GM03348 (cell line): ENCODE results near the gene NKX2-2.

Experiments
- DNase-seq: peaks from one replicate; pipeline ENCODE4 v3.0.0; 2012; ENCODE audit warnings: low spot score

The NKX2-2 gene

DNA sequence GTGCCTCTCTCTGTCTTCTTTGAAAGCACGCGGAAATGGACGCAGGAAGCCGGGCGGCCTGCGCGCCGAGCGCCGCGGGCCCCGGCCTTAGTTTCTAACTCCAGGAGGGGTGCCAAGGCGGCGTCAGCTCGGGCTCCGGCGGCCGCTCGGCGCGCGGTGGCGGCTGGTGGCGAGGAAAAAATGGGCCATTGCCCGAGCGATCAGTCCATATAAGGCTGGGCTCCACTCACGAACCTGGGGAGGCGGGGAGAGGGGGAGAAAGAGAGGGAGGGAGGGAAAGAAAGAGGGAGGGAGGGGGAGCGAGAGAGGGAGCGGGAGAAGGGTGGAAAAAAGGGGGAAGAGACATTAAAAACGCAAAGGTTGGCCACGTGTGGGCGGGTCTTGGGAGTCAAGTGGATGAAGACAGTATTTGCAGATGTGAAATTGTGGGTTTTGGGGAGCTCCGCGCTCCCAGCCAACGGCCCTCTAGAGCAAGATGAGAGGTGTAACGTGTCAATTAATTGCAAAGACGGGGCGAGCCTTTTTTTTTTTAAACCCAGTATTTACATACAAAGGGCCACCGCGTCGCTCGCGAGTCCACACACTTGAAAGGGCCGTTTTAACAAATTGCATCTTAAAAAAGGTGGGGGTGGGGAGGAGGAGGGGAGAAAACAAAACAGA lies at the start of gene NKX2-2:
TSS of gene NKX2-2 (minus strand) at position 184 of the 660 bp plus-strand sequence. CDS start 395 bp downstream, outside the sequence.
- DNase-seq, result no peak

DNA sequence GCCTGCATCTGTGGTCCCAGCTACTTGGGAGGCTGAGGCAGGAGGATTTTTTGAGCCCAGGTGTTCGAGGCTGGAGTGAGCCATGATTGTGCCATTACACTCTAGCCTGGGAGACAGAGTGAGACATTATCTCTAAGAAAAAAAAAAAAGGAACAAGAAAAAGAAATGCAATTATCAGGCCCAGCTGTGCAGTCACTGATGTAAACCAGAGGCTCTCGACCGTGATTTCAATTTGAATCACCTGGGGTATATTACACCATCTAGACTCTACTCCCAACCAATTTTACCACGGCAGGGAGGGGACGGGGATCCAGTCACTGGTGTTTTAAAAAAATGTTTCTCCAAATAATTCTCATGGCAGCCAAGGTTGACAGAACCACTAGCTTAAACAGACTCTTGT lies 48.8 kb upstream of the NKX2-2 start:
- DNase-seq, result no peak

DNA sequence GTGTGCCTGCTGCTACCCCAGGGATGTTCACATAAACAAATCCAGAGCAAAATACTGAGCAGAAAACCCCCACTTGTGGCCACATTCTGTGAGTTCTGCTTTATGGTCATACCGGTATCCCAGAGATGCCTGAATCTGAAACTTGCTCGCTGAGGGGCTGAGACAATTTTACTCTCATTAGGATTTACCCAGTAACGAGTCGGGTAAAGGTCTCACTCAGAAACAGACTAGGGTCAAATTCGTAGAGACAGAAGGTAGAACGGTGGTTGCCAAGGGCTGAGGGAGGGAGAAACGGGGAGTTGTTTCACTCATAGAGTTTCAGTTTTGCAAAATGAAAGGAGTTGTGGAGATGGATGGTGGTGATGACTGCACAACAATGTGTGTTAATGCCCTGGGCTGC lies 45.4 kb upstream of the NKX2-2 start:
- no peak for DNase-seq

DNA sequence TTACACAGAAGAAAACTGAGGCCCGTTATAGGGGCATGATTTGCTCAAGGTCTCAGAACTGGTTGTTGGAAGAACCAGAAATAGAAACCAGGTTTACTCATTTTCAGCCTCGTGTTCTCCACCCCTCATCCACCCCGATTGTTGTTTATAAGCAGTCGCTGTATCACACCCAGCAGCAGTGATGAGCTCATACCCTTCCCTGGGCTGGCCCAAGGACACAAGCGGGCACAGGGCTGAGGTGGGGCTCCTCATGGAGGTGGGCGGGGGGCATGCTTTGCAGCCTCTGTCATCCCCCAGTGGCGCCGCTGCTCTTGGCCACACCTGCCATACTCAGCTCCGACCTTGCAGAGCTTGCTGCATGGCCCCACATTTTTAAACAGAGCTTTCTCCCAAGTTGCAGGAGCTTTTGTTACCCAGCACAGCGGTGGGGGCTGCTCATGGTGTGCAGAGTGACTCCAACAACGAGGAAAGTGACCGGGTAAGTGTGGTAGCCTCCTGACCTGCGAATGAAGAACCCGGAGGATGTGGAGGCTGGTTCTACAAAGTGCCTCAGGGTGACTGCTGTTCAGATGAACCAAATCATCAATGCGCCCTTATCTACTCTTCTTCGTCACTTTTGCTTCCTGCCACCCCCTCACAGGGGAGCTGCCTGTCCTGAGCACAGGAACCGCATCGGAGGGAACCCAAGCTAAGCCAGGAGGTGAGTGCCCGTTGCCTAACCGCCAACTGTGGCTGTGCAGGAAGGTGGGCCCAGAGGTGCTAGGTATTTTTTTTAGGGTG lies 43.6 kb upstream of the NKX2-2 start:
- no peak for DNase-seq

DNA sequence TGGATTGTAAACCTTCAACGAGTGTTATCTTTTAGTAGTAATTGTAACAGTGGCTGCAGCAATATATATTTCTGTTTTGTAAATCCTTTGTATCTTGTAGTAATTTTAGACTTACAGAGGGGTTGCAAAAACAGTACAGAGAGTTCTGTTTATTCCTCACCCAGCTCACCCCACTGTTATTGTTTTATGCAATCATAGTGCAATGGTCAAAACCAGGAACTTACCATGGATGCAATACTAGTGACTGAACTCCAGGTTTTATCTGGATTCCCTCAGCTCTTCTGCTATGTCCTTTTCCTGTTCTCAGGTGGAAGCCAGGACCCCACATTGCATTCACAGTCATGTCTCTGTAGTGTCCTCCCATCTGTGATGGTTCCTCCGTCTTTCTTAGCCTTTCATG lies 42.5 kb upstream of the NKX2-2 start:
- DNase-seq, result no peak

DNA sequence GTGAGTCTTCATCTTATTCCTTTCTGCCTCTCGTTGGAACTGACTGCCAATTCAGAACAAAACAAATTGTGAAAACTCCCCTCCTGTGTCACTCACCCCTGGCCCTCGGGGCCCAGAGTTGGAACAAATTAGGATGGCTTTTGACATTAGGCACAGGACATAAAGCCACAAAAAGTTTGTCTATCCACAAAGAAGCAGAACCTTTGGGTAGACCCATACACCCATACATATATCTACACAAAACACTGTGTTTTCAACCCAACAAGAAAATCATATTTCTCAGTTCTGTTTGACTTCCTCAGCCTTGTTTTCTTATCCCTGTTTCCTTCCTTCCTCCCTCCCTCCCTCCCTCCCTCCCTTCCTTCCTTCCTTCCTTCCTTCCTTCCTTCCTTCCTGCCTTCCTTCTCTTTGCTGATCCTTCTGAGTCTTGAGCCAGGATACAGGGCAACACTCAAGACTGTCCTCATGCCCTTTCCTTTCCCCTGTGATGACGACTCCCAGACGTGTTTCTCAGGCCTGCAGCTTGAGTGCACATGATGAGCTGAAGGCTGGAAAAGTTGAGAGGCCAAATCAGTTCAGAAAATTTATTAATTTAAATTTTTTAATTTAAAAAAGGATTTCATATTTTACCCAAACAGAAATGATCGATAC lies 41.7 kb upstream of the NKX2-2 start:
- no peak for DNase-seq

DNA sequence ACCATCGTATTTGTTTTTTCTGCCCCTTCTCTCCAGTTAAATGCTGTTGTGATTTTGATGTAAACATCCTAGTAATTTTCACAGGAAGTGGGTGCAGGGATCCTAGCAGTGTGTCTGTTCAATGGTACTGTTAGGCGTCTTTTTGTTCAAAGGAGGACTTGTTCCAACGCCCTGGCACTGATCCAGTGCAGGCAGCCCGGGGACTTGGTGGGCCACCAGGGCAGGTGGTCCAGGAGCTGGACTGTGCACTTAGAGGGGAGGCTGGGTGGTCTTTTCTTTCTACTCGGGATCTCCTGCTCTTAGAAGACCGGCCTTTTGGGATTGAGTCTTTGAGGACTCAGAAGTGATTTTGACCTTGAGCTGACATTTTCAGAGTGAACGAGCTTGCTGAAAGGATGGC lies 41.1 kb upstream of the NKX2-2 start:
- DNase-seq, result no peak

DNA sequence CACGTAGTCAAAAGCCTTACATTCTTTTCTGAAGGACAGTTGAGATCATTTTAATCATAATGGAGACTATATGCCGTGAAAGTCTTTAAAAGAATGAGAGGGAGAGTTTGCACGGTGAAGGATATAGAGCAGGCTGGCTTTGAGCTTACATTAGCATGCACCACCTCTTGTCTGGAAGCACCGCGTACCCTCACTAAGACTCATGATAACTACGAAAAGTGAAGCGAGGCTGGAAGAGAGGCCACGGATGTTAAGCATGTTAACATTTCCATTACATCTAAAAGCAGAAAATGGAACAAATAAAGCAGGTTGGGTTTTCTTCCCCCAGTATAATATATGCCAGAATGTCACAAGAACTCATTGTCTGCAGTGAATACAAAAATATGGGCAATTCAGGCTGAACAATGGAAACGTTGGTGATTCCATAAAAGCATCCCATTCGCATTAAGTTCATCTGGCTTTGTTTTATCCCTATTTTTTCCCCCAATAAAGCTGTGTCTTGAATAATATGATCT lies 40.6 kb upstream of the NKX2-2 start:
- DNase-seq, result no peak

DNA sequence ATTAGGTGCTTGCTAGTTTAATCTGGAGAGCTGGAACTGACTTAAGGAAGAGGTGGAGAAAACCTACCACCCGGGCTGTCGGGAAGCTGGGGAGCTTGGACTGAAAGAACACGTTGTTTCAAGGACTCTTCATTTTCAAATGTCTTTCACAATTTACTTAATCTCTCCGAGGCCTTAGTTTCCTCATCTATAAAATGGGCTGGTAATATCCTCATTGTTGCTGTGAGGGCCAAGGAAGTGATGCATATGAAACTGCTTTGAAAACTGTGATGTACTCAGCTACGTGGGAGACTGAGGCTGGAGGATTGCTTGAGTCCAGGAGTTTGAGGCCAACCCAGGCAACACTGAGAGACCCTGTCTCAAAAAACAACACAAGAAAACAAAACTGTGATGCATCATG lies 36.7 kb upstream of the NKX2-2 start:
- no peak for DNase-seq

DNA sequence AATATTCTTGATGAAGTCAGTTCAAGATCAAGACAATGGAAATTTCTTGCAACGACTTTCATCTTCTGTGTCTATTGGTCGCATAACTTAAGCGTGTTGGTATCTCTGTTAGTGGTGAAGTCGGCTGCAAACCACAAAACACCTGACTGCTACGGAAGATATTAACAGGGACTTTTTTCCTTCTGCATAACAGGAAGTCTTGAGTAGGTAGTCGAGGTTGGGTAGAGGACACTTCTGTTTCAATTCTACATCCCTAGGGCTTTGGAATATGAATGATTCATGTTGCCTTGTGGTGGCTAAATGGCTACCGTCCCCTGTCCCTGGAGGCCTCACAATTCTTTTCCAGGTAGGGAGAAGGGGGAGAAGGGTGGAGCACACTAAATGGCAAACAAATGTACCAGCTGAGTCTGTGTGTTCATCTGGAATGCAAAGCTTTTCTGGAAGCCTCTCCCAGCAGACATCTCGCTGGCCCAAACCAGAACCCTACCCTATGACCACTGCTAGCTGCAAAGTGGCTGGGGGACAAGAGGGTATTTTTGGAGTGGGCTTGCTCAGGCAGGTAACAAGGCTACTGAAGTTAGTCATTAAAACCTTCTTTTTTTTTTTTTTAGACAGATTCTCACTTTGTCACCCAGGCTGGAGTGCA lies 34.6 kb upstream of the NKX2-2 start:
- DNase-seq, result no peak

DNA sequence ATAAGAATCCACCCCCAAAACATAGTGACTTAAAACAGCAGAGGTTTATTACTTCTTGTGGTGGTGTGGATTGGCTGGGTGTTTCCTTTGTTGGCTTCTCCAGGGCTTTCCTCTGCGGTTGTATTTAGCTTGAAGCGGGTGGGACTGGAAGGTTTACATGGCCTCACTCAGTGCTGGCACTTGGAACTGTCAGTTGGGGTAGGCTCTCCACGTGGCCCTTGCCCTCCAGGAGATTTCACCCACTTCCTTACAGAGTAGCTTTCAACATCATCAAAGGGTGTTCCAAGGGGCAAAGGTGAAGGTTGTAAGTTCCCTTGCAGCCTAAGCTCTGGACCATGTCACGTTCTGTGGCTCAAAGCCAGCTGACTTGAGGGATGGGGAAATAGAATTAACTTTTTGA lies 32.5 kb upstream of the NKX2-2 start:
- no peak for DNase-seq

DNA sequence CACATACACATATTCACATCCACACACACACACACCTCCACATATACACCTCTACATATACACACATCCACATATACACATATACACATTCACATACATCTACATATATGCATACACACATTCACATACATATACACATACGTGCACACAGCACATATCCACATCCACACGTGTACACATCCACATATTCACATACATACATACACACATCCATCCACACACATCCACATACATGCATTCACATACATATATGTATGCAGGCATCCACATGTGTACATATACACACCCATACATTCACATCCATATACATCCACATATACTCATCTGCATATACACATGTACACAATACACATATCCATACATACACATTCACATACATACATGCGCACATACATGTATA lies 25.6 kb upstream of the NKX2-2 start:
- no peak for DNase-seq

DNA sequence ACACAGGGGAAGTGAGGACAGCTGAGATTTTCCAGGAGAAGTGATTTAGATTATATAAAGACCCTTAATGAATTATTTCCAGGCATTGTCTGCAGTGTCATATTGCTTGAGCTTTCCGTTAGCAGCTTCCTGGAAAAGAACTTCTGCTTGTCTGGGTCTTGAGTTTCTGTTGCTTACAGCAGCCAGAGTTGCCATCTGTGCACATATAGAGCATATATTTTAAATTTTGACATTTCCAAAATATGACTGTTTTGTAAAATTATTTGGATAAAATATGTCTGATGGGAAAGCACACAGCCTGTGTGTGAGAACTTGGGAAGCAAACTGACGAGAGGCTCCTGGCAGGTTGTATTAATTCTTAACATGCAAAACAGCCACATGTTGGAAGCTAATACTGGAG lies 21.0 kb upstream of the NKX2-2 start:
- DNase-seq, result no peak

DNA sequence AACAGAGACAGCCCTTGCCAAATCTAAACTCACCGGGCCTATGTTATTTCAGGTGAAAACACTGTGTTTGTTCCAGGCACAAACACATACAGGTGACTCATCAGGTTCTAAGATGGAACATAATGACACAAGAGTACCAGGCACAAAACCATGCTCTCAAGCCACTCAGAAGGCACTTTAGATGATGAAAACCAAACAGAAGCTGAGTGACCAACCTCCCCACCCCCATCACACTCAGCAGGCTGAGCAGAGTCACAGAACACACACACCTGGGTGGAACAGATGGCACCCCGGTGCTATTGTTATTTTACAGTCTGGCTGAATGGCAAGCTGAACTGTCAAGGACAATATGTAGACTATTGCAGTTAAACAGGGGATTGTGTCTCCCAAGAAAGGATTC lies 20.6 kb upstream of the NKX2-2 start:
- DNase-seq, result no peak

DNA sequence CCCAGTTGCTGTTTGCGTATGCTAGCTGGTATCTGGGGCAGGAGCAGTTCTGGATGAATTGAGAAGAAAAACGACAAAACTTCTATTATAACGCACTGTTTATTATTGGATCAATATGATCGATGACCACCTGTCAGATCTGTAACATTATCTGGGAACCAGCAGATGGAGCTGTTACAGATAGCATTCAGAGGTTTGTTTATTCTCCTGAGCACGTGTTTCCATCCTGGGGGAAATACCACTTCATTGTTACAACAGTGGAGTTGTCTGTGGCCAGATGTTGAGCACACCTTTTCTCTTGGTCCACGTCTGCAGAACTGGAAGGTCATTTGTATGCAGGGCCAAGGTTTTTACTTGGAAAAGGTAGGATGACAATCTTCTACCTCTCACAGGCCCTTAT lies 16.0 kb upstream of the NKX2-2 start:
- DNase-seq, result no peak

DNA sequence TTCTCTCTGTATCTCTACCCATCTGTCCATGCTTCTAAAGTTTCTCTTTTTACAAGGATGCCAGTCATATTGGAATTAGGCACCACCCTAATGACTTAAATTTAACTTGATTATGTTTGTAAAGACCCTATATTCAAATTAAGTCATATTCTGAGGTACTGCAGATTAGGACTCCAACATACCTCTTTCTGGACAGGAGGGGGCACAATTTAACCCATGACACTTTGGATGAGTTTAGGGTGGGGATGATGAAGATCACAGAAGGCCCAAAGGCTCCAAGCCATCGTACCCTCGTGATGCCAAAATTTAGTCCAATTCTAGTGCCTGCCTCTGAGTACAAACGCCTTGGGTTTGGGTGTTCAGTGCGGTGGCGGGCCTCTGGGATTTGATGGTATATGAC lies 15.0 kb upstream of the NKX2-2 start:
- no peak for DNase-seq

DNA sequence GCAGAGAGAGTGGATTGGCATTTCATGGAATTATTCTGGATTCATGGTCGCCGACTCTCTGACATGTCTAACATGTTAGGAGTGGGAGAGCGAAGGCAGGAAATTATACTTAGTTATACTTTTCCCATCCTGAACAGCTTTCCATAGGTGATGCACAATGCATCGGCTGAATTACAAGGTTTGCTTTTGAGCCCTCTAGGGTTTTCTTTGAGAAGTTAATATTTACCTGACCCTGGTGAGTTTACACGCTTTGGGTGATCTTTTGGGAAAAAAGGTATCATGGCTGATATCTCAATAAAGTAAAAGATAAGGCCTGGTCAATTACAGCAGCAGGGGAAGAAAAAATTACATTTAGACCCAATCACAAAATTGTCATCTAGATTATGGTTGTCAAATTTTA lies 14.0 kb upstream of the NKX2-2 start:
- no peak for DNase-seq

DNA sequence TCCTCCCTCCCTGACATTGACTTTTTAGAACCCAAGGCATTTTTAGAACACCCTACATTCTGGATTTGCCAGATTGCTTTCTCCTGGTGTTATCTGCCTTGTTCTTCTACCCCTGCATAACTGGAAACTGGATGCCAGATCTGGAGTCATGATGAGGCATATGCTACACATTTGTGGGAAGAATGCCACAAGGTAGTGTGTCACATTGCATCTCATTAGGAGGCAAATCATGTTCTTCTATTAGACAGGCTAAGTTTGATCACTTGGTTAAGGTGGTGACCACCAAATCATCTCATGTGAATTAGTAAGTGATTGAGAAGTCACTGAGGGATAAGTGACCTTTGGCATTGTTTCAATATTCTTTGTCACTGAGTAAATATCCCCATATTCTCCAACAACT lies 12.9 kb upstream of the NKX2-2 start:
- DNase-seq, result no peak

DNA sequence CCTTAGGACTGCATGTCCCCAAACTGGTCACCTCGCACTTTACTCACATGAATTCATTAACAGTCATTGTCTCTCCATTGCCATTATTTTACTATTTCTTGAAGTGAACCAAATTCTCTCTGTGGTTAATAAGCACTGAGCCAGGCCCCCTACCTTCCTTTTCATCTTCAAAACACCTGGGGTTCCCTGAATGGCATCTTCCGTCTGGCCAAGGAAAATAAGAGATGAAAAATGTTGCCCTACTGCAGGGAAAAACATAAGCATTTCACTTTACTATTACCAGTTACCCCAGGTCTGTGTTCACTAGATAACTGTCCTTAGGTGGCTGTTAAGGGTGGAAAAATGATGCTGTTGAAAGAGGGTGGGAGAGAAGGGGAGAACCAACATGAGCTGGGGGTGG lies 10.0 kb upstream of the NKX2-2 start:
- DNase-seq, result no peak

DNA sequence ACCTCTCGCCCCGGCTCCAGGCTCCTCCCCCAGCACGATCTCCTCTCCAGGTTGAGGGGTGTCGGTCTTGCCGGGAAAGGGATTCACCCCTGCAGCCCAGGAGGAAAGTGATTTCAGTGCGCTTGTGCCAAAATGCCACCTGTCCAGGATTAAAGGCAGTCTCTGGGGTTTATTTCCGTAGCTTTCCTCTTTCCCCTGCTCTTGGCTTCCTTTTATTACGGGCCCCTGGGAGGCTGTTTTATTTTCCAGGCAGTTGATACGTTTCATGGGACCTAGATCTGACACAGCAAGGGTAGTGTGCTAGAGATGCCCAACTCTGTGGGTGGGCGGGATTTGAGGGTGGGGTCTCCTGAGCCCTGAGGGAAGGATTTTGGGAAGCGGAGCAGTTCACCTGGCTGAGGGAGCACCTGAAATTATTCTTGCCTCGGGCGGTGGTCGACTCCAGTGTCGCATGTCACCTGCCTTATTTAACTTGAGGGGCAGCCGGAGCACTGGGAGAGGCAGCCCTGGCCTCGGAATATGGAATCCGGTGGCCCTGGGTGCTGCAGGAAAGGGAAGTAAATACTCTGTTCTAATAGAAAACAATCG lies 9.5 kb upstream of the NKX2-2 start:
- DNase-seq, result no peak

DNA sequence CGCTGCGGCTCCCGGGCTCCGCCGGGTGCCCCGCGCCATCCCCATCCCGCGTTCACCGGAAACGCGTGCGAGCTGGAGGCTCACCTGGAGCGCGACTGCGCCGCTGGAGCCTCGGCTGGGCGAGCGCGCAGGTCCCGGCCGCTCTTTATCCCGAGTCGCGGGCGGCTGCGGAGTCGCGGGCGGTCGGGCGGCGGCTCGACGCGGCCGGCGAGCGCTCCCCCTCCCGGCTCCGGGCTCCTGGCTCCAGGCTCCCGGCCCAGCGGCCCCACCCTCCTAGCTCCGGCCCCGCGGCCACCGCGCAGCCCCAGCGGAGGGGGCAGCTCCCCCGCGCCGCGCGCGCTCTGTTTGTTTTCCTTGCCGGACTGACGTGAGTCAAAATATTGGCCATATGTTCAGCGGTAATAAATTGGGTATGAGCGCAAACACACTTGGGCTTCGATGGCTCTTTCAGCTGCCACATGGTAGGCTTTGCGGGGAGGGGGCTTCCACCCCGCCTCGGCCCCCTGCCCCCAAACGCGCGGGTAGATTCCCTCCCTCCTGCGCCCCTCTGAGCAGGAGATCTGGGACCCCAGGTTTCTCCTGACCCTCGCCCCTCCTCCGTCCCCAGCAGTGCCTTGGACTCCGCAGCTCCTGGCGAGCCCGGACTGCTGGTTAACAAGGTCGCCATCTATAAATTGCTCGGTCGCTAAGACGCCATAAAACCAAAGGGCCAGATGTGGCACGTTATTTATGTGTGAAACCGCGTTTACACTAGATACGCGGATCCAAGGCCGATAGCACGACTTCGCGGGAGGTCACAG lies 8.8 kb upstream of the NKX2-2 start:
- DNase-seq, result no peak
